ENCODE measurements around the gene KRT82. TPM values are rescaled to one million over a fixed set of nuclear protein-coding genes. Genes with fewer than 3 reads are reported as not detected.

KRT82 gene
- total and polyA plus RNA-seq, 2 of the 8 experiments (the other 6 are each of a cell fraction or from before 2014, with no cell fraction given), result not detected

- H4K20me1 ChIP-seq (replicated peaks in 1 of 2; ENCODE audit: control insufficient read depth in 1 of 2, insufficient read depth in 2 of 2, low read length in 2 of 2), result no peaks in the 10 kb centered on the region
- H4K8ac ChIP-seq (ENCODE audit: extremely low read depth, insufficient read depth, low read length), result no peak overlapping the region
- no peak overlapping the region for H3K4ac ChIP-seq (replicated peaks; ENCODE audit: insufficient read length, low read depth, low read length)
- H3K23ac ChIP-seq (ENCODE audit: insufficient read length), result no peak overlapping the region
- no peak overlapping the region for H3K4me2 ChIP-seq (ENCODE audit: insufficient read depth in 1 of 2, low read depth in 2 of 2, low read length in 2 of 2)
- no peak overlapping the region for H2BK5ac ChIP-seq (ENCODE audit: low read depth, low read length)
- H3K18ac ChIP-seq (ENCODE audit: extremely low read depth, low read length), result no peak overlapping the region
- 92% methylated on average over 5 of the region's 5 CpGs; no CpG with 5 or more reads in 1 of the 2 experiments for WGBS, 2 experiments (ENCODE audit: extremely low coverage in 1 of 2, insufficient coverage in 1 of 2, insufficient read length in 1 of 2, insufficient replicate concordance in 2 of 2, low coverage in 1 of 2, low lambda C conversion rate in 2 of 2, missing lambda C conversion rate in 1 of 2)
- H3K56ac ChIP-seq (replicated peaks; ENCODE audit: insufficient read length, low read depth, low read length), result no peak overlapping the region
- H2BK15ac ChIP-seq (ENCODE audit: low read length), result no peak overlapping the region
- ChIA-PET CTCF (ENCODE audit: partially characterized antibody) (interaction anchor here (0.8 to 5.6 kb wide), 9 partner anchors 13 to 471 kb away, joined by 3 to 36 read pairs (median 3); partner anchors contain the start of gene KRT5), POLR2A (ENCODE audit: partially characterized antibody) (no interaction called here)
- no peak overlapping the region for H3K14ac ChIP-seq (ENCODE audit: insufficient read length)
- peaks cover 2 to 11% of the 10 kb centered on the region in 2 experiments; a peak in 1 of 4 replicates for H3K9me3 ChIP-seq (ENCODE audit: insufficient read depth in 2 of 2, low read depth in 1 of 2, low read length in 1 of 2)
- H2BK12ac ChIP-seq (ENCODE audit: low read depth, low read length), result no peak overlapping the region
- no peaks in the 10 kb centered on the region for H3K79me2 ChIP-seq (ENCODE audit: control insufficient read depth in 1 of 2, insufficient read depth in 2 of 2, low read length in 2 of 2)
- FAIRE-seq (no peak), DNase-seq (ENCODE audit: low read depth in 1 of 2, low spot score in 2 of 2) (no peak)
- no peak overlapping the region for H3K9ac ChIP-seq (replicated peaks in 1 of 4; ENCODE audit: extremely low read depth in 1 of 4, low read depth in 3 of 4, low read length in 3 of 4)
- no peak overlapping the region for H2AK5ac ChIP-seq (ENCODE audit: low read depth, low read length)
- H4K91ac ChIP-seq (replicated peaks; ENCODE audit: insufficient read length, low read length), result no peak overlapping the region
- H2BK20ac ChIP-seq (ENCODE audit: low read length), result no peak overlapping the region
- peaks cover 0 to 2% (median under 1%) of the 10 kb centered on the region in 4 experiments; a peak in 1 of 7 replicates for H3K4me1 ChIP-seq (replicated peaks in 1 of 4; ENCODE audit: control insufficient read depth in 3 of 4, insufficient read depth in 4 of 4, low read length in 3 of 4)
- no peaks in the 10 kb centered on the region for H3K36me3 ChIP-seq (ENCODE audit: control insufficient read depth in 2 of 4, insufficient read depth in 4 of 4, low read length in 3 of 4)
- no peaks in the 10 kb centered on the region for H3K23me2 ChIP-seq (ENCODE audit: low read depth, low read length)
- H3K4me3 ChIP-seq (ENCODE audit: extremely low read depth in 1 of 4, insufficient read depth in 2 of 4, low read depth in 3 of 4, low read length in 4 of 4), result no peak overlapping the region
- no peaks in the 10 kb centered on the region for H3K79me1 ChIP-seq (ENCODE audit: low read depth, low read length)
- no peak overlapping the region for H2AFZ ChIP-seq (ENCODE audit: low read length)
- no peak overlapping the region for H3K27ac ChIP-seq (ENCODE audit: low read depth, low read length)
- no peaks in the 10 kb centered on the region for H3K27me3 ChIP-seq (replicated peaks in 1 of 4; ENCODE audit: control insufficient read depth in 3 of 4, extremely low read depth in 1 of 4, insufficient read depth in 3 of 4, low read length in 3 of 4)
- no peak overlapping the region for H4K5ac ChIP-seq (ENCODE audit: insufficient read length, low read depth, low read length)
- TF ChIP-seq YY1 (IDR thresholded peaks at IDR 0.05; ENCODE audit: low read depth, low read length) (no peak), SP4 (IDR thresholded peaks at IDR 0.05; ENCODE audit: low read length) (no peak), RFX5 (IDR thresholded peaks at IDR 0.05; ENCODE audit: borderline replicate concordance, low read depth, low read length) (no peak), RAD21 (IDR thresholded peaks at IDR 0.05 in 1 of 2, conservative IDR thresholded peaks at IDR 0.05 in 1 of 2; ENCODE audit: low read depth in 2 of 2, low read length in 2 of 2) (peak; percentile 18 to 24; a peak in 2 of 4 replicates), EP300 (IDR thresholded peaks at IDR 0.05; ENCODE audit: borderline replicate concordance in 1 of 2, low read depth in 2 of 2, low read length in 2 of 2) (no peak), CTCF (IDR thresholded peaks at IDR 0.05; ENCODE audit: control extremely low read depth in 1 of 3, insufficient read depth in 1 of 3, low read depth in 1 of 3, low read length in 3 of 3) (peak; percentile 26 to 50 (median 28))
- no peak overlapping the region for H2BK120ac ChIP-seq (replicated peaks; ENCODE audit: low read depth, low read length)
These were observed 1.8 kb upstream of the KRT82 start for GRCh38 chr12:52407918-52408317.
